ENCODE data around the gene BOLA2B. TPM values are rescaled to one million over a fixed set of nuclear protein-coding genes. Genes with fewer than 3 reads are reported as not detected.

The BOLA2B gene
- total RNA-seq, 5 donors from 2014 or later (not counting 1 experiment from before 2014, with no cell fraction given) = 47.0 to 115 (median 100) TPM

Other genes with a start within 250 kb of the BOLA2B start
- 10 to 100 TPM; 66.7 to 93.9 (median 80.4) TPM for gene TMEM219, start 231.6 kb downstream of the BOLA2B start, total RNA-seq
- 10 to 100 TPM; 26.1 to 58.3 (median 55.9) TPM for gene TAOK2, start 219.8 kb downstream of the BOLA2B start, total RNA-seq
- gene HIRIP3, start 198.0 kb downstream of the BOLA2B start, total RNA-seq = 10 to 100 TPM; 15.0 to 22.8 (median 20.3) TPM
- gene INO80E, start 197.4 kb downstream of the BOLA2B start, total RNA-seq = 100 to 1,000 TPM in 3 of 5 donors, 10 to 100 TPM in 2; 84.8 to 152 (median 128) TPM
- under 1 TPM in 4 of 5 donors, not detected in 1; 0.15 to 0.38 (median 0.26) TPM for gene DOC2A, start 182.6 kb downstream of the BOLA2B start, total RNA-seq
- gene C16orf92, start 170.5 kb downstream of the BOLA2B start, total RNA-seq = not detected
- gene TLCD3B, start 162.4 kb downstream of the BOLA2B start, total RNA-seq = under 1 TPM in 3 of 5 donors, not detected in 2; 0.25 to 0.32 (median 0.25) TPM
- gene ALDOA, start 127.9 kb downstream of the BOLA2B start, total RNA-seq = 100 to 1,000 TPM; 367 to 715 (median 567) TPM
- 100 to 1,000 TPM in 2 of 5 donors, 10 to 100 TPM in 3; 71.2 to 110 (median 97.9) TPM for gene PPP4C, start 117.7 kb downstream of the BOLA2B start, total RNA-seq
- gene TBX6, start 101.7 kb downstream of the BOLA2B start, total RNA-seq = 1 to 10 TPM; 1.4 to 2.0 (median 1.5) TPM
- 100 to 1,000 TPM; 105 to 277 (median 226) TPM for gene YPEL3, start 97.5 kb downstream of the BOLA2B start, total RNA-seq
- 10 to 100 TPM; 11.1 to 27.2 (median 22.1) TPM for gene GDPD3, start 80.1 kb downstream of the BOLA2B start, total RNA-seq
- gene MAPK3, start 70.4 kb downstream of the BOLA2B start, total RNA-seq = 10 to 100 TPM; 55.5 to 76.0 (median 63.2) TPM
- gene CORO1A, start 10.1 kb downstream of the BOLA2B start, total RNA-seq = 1,000 to 10,000 TPM in 2 of 5 donors, 100 to 1,000 TPM in 3; 708 to 1,286 (median 987) TPM
- gene SLX1A, start 209 bp upstream of the BOLA2B start, total RNA-seq = 100 to 1,000 TPM in 2 of 5 donors, 10 to 100 TPM in 3; 31.6 to 114 (median 86.4) TPM
- gene SULT1A3, start 5.6 kb upstream of the BOLA2B start, total RNA-seq = 10 to 100 TPM; 25.8 to 42.6 (median 30.8) TPM
- gene NPIPB13, start 54.8 kb upstream of the BOLA2B start, total RNA-seq = 10 to 100 TPM; 15.7 to 43.6 (median 29.2) TPM
- gene CD2BP2, start 161.6 kb upstream of the BOLA2B start, total RNA-seq = 10 to 100 TPM; 38.9 to 80.3 (median 73.3) TPM
- gene TBC1D10B, start 176.8 kb upstream of the BOLA2B start, total RNA-seq = 10 to 100 TPM; 24.0 to 60.1 (median 52.5) TPM
- gene MYL11, start 181.1 kb upstream of the BOLA2B start, total RNA-seq = 1 to 10 TPM in 2 of 5 donors, under 1 TPM in 1, not detected in 2; 0.91 to 1.3 (median 1.1) TPM
- gene SEPTIN1, start 188.9 kb upstream of the BOLA2B start, total RNA-seq = 100 to 1,000 TPM; 191 to 259 (median 229) TPM
- gene ZNF48, start 201.8 kb upstream of the BOLA2B start, total RNA-seq = 10 to 100 TPM in 3 of 5 donors, 1 to 10 TPM in 2; 7.3 to 17.5 (median 16.4) TPM
- 1 to 10 TPM; 1.3 to 6.6 (median 6.2) TPM for gene ZNF771, start 213.9 kb upstream of the BOLA2B start, total RNA-seq
- 10 to 100 TPM; 11.2 to 30.6 (median 24.7) TPM for gene DCTPP1, start 236.4 kb upstream of the BOLA2B start, total RNA-seq